Measurements from ENCODE around the gene ATXN3. TPM values are rescaled to one million over a fixed set of nuclear protein-coding genes. Genes with fewer than 3 reads are reported as not detected.

Gene ATXN3
- total RNA-seq, 4 donors from 2014 or later, result 47.5 to 166 (median 121) TPM

GRCh38 chr14:92022036-92022435, 84.3 kb downstream of the ATXN3 start:
- intact Hi-C loops (cut with DNase I; ENCODE audit: low total_unique reads), result no loop called here
- no peaks in the 10 kb centered on the region for H3K27me3 ChIP-seq
- DNase-seq, result no peak
- no peak overlapping the region for H3K4me3 ChIP-seq
- no peaks in the 10 kb centered on the region for H3K9me3 ChIP-seq
- no peaks in the 10 kb centered on the region for H3K4me1 ChIP-seq
- H3K27ac ChIP-seq, result no peak overlapping the region
- TF ChIP-seq POLR2A (IDR thresholded peaks at IDR 0.05) (no peak), CTCF (IDR thresholded peaks at IDR 0.05) (no peak)
- no peaks in the 10 kb centered on the region for H3K36me3 ChIP-seq

GRCh38 chr14:92021523-92021922, 84.9 kb downstream of the ATXN3 start:
- TF ChIP-seq CTCF (IDR thresholded peaks at IDR 0.05) (no peak), POLR2A (IDR thresholded peaks at IDR 0.05) (no peak)
- Histone ChIP-seq H3K9me3 (no peaks in the 10 kb centered on the region), H3K36me3 (no peaks in the 10 kb centered on the region), H3K4me3 (no peak overlapping the region), H3K27ac (no peak overlapping the region), H3K27me3 (no peaks in the 10 kb centered on the region), H3K4me1 (no peaks in the 10 kb centered on the region)
- intact Hi-C loops (cut with DNase I; ENCODE audit: low total_unique reads), result no loop called here
- no peak for DNase-seq

- Histone ChIP-seq H3K36me3 (no peaks in the 10 kb centered on the region), H3K9me3 (no peaks in the 10 kb centered on the region), H3K27ac (no peak overlapping the region), H3K27me3 (no peaks in the 10 kb centered on the region), H3K4me1 (no peaks in the 10 kb centered on the region), H3K4me3 (no peak overlapping the region)
- intact Hi-C loops (cut with DNase I; ENCODE audit: low total_unique reads), result no loop called here
- DNase-seq, result no peak
- TF ChIP-seq POLR2A (IDR thresholded peaks at IDR 0.05) (no peak), CTCF (IDR thresholded peaks at IDR 0.05) (no peak)
These were observed 92.3 kb downstream of the ATXN3 start for GRCh38 chr14:92014040-92014439.

- no peak overlapping the region for H3K4me3 ChIP-seq
- TF ChIP-seq POLR2A (IDR thresholded peaks at IDR 0.05) (no peak), CTCF (IDR thresholded peaks at IDR 0.05) (no peak)
- no peak overlapping the region for H3K27ac ChIP-seq
- intact Hi-C loops (cut with DNase I; ENCODE audit: low total_unique reads), result no loop called here
- H3K36me3 ChIP-seq, result no peaks in the 10 kb centered on the region
- DNase-seq, result no peak
- H3K27me3 ChIP-seq, result no peaks in the 10 kb centered on the region
- H3K9me3 ChIP-seq, result no peaks in the 10 kb centered on the region
- H3K4me1 ChIP-seq, result no peaks in the 10 kb centered on the region
These were observed 94.1 kb downstream of the ATXN3 start for GRCh38 chr14:92012121-92012748.

- no peak for DNase-seq
- Histone ChIP-seq H3K27me3 (no peaks in the 10 kb centered on the region), H3K9me3 (no peaks in the 10 kb centered on the region), H3K27ac (no peak overlapping the region), H3K4me1 (no peaks in the 10 kb centered on the region), H3K4me3 (no peak overlapping the region), H3K36me3 (no peaks in the 10 kb centered on the region)
- intact Hi-C loops (cut with DNase I; ENCODE audit: low total_unique reads), result no loop called here
- TF ChIP-seq POLR2A (IDR thresholded peaks at IDR 0.05) (no peak), CTCF (IDR thresholded peaks at IDR 0.05) (no peak)
These were observed 95.7 kb downstream of the ATXN3 start for GRCh38 chr14:92010644-92011043.
